Progenitor cell of endocrine pancreas (in vitro differentiated cells): Measurements from ENCODE around the gene ZFP82. TPM values are rescaled to one million over a fixed set of nuclear protein-coding genes. Genes with fewer than 3 reads are reported as not detected.

ENCODE experiments used
- DNase-seq: peaks from one replicate; pipeline ENCODE4 v3.0.0; 2021; ENCODE audit warnings: low spot score; ENCODE audit not compliant: unreplicated experiment
- H3K27ac Mint-ChIP-seq: 2 replicates; pipeline ENCODE4 v1.8.0; 2021; ENCODE audit warnings: mild to moderate bottlenecking, moderate library complexity, mixed read lengths
- H3K27me3 Mint-ChIP-seq: 2 replicates; pipeline ENCODE4 v1.8.0; 2021; ENCODE audit warnings: mixed read lengths
- H3K36me3 Mint-ChIP-seq: 2 replicates; pipeline ENCODE4 v1.8.0; 2022; ENCODE audit warnings: mixed read lengths; ENCODE audit not compliant: insufficient read depth
- H3K4me1 Mint-ChIP-seq: 2 replicates; pipeline ENCODE4 v1.8.0; 2021; ENCODE audit warnings: low read depth, mixed read lengths
- H3K4me3 Mint-ChIP-seq: 2 replicates; pipeline ENCODE4 v1.8.0; 2021; ENCODE audit warnings: low read depth, mild to moderate bottlenecking, moderate library complexity, mixed read lengths
- H3K9me3 Mint-ChIP-seq: 2 replicates; pipeline ENCODE4 v1.8.0; 2021; ENCODE audit warnings: low read depth, mixed read lengths
- CTCF ChIP-seq: fragments of 200-600 bp; sonication (generic); IDR thresholded peaks from one replicate; pipeline ENCODE4 v1.5.0; 2021; ENCODE audit warnings: antibody characterized with exemption, mild to moderate bottlenecking; ENCODE audit not compliant: unreplicated experiment
- total RNA-seq: library from RNA; stranded (reverse); gene quantifications from 2 replicates; pipeline ENCODE4 v1.2.1, GENCODE V29; 2021

ZFP82 gene
- total RNA-seq, 1 donor from 2014 or later = 15.4 TPM

GRCh38 chr19:36392916-36393673 lies 25.3 kb downstream of the ZFP82 start:
- H3K36me3 Mint-ChIP-seq = peaks cover 70% of the 10 kb centered on the region
- peaks cover 51% of the 10 kb centered on the region for H3K9me3 Mint-ChIP-seq
- H3K27me3 Mint-ChIP-seq = no peaks in the 10 kb centered on the region
- no peak for TF ChIP-seq CTCF
- no peak overlapping the region for H3K27ac Mint-ChIP-seq
- no peak overlapping the region for H3K4me3 Mint-ChIP-seq
- no peak for DNase-seq
- H3K4me1 Mint-ChIP-seq = no peaks in the 10 kb centered on the region

GRCh38 chr19:36379510-36379819 lies 39.0 kb downstream of the ZFP82 start:
- Mint-ChIP-seq H3K27me3 (no peaks in the 10 kb centered on the region), H3K4me3 (peak overlapping the region; percentile 92), H3K9me3 (no peaks in the 10 kb centered on the region), H3K36me3 (no peaks in the 10 kb centered on the region), H3K4me1 (peaks cover 16% of the 10 kb centered on the region), H3K27ac (peak overlapping the region; percentile 98)
- TF ChIP-seq CTCF = no peak
- no peak for DNase-seq

GRCh38 chr19:36378625-36379509 lies 39.6 kb downstream of the ZFP82 start, which contains the start of gene ZFP14:
Gene ZFP14, minus strand, starts transcription at chr19:36379201. Its CDS starts 11,309 bp downstream, at chr19:36367892.
- H3K9me3 Mint-ChIP-seq = no peaks in the 10 kb centered on the region
- peaks cover 16% of the 10 kb centered on the region for H3K4me1 Mint-ChIP-seq
- H3K27ac Mint-ChIP-seq = peak within 1 kb of the TSS; percentile 98
- H3K36me3 Mint-ChIP-seq = no peaks in the 10 kb centered on the region
- peak; percentile 84 for DNase-seq
- TF ChIP-seq CTCF = no peak
- H3K4me3 Mint-ChIP-seq = peak within 1 kb of the TSS; percentile 92
- H3K27me3 Mint-ChIP-seq = no peaks in the 10 kb centered on the region

GRCh38 chr19:36377541-36378178 lies 40.8 kb downstream of the ZFP82 start:
- H3K27me3 Mint-ChIP-seq = no peaks in the 10 kb centered on the region
- peaks cover 1% of the 10 kb centered on the region for H3K9me3 Mint-ChIP-seq
- TF ChIP-seq CTCF = no peak
- peak overlapping the region; percentile 98 for H3K27ac Mint-ChIP-seq
- no peak for DNase-seq
- H3K4me1 Mint-ChIP-seq = peaks cover 16% of the 10 kb centered on the region
- H3K36me3 Mint-ChIP-seq = peaks cover 5% of the 10 kb centered on the region
- peak overlapping the region; percentile 92 for H3K4me3 Mint-ChIP-seq

GRCh38 chr19:36373638-36374156 lies 44.7 kb downstream of the ZFP82 start:
- DNase-seq = no peak
- peaks cover 21% of the 10 kb centered on the region for H3K4me1 Mint-ChIP-seq
- H3K9me3 Mint-ChIP-seq = peaks cover 5% of the 10 kb centered on the region
- no peak overlapping the region for H3K4me3 Mint-ChIP-seq
- H3K27ac Mint-ChIP-seq = no peak overlapping the region
- H3K36me3 Mint-ChIP-seq = peaks cover 13% of the 10 kb centered on the region
- TF ChIP-seq CTCF = no peak
- no peaks in the 10 kb centered on the region for H3K27me3 Mint-ChIP-seq
